VCaP (cell line): ENCODE results near the gene PRR11.
A peak's percentile ranks its signal among the peaks of the same experiment; 100 is the strongest.

Experiments used
- H3K27ac ChIP-seq: fragments of 450-650 bp; 2 replicates; pipeline ENCODE4 v1.5.1; 2017
- TF ChIP-seq, protein P1 (sequence below): fragments of 450-650 bp; conservative IDR thresholded peaks from 2 replicates; pipeline ENCODE4 v1.5.1; 2017; ENCODE audit warnings: mild to moderate bottlenecking, moderate library complexity

The PRR11 gene

GRCh38 chr17:59141860-59142259 is 13.7 kb upstream of the PRR11 start:
- no peak overlapping the region for H3K27ac ChIP-seq
- TF ChIP-seq, protein P1, sequence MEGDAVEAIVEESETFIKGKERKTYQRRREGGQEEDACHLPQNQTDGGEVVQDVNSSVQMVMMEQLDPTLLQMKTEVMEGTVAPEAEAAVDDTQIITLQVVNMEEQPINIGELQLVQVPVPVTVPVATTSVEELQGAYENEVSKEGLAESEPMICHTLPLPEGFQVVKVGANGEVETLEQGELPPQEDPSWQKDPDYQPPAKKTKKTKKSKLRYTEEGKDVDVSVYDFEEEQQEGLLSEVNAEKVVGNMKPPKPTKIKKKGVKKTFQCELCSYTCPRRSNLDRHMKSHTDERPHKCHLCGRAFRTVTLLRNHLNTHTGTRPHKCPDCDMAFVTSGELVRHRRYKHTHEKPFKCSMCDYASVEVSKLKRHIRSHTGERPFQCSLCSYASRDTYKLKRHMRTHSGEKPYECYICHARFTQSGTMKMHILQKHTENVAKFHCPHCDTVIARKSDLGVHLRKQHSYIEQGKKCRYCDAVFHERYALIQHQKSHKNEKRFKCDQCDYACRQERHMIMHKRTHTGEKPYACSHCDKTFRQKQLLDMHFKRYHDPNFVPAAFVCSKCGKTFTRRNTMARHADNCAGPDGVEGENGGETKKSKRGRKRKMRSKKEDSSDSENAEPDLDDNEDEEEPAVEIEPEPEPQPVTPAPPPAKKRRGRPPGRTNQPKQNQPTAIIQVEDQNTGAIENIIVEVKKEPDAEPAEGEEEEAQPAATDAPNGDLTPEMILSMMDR, result no peak

- TF ChIP-seq, protein P1, result no peak
- H3K27ac ChIP-seq, result no peak overlapping the region
Measured at GRCh38 chr17:59145571-59146096, 9.9 kb upstream of the PRR11 start.

DNA sequence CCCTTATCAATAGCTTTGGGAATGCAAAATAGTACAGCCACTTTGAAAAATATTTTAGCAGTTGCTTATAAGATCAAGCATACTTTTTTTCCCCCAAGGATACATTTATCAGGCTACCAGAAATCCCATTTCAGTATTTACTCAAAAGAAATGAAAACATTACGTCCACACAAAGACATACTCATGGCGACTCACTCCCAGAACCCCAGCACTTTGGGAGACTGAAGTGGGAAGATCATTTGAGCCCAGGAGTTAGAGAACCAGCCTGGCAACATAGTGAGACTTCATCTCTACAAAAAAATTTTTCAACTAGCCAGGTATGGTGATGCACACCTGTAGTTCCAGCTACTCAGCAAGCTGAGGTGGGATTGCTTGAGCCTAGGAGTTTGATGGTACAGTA is 6.5 kb upstream of the PRR11 start:
- TF ChIP-seq, protein P1, result no peak

DNA sequence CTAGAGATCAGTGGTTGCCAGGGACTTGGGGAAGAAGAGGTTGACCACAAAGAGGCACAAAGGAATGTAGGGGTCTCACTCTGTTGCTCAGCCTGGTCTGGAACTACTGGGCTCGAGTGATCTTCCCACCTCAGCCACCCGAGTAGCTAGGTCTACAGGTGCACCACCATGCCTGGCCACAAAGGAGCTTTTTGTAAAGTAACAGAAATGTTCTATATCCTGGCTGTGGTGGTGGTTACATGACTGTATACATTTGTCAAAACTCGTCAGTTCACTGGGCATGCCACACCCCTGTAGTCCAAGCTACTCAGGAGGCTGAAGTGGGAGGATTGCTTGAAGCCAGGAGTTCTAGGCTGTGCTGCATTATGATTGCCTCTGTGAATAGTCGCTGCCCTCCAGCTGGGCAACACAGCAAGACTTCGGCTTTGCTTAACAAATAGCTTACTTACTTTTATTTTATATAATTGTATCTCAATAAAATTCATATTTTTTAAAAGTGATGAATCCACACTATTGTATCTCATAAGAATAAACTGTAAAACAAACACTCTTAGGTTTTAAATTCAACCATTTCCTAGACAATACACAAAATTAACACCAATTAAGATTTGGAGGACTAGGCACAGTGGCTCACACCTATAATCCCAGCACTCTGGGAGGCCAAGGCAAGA is 5.6 kb upstream of the PRR11 start:
- TF ChIP-seq, protein P1, result no peak
- H3K27ac ChIP-seq, result no peak overlapping the region

More for the DNA sequence above, 6.5 kb upstream of the PRR11 start:
- no peak overlapping the region for H3K27ac ChIP-seq

- peak overlapping the region; percentile 89; the same call in 1 of the 2 replicates for H3K27ac ChIP-seq
- TF ChIP-seq, protein P1, result no peak
Measured at GRCh38 chr17:59151006-59151405, 4.5 kb upstream of the PRR11 start.

- TF ChIP-seq, protein P1, result no peak
- H3K27ac ChIP-seq, result peak overlapping the region; percentile 89; the same call in 1 of the 2 replicates
Measured at GRCh38 chr17:59151591-59151990, 4.0 kb upstream of the PRR11 start.

- peak overlapping the region; percentile 89 for H3K27ac ChIP-seq
- TF ChIP-seq, protein P1, result no peak
Measured at GRCh38 chr17:59152925-59153324, 2.6 kb upstream of the PRR11 start.
